Activated effector memory CD4-positive, alpha-beta T cell treated with anti-CD3 and anti-CD28 coated beads, Interleukin-2, amount 50 U/mL, for 16 hours (primary cell): ENCODE measurements around the gene CD55.

Experiments
- DNase-seq: peaks from one replicate; pipeline ENCODE4 v3.0.0-alpha.2; 2020

Gene CD55

DNA sequence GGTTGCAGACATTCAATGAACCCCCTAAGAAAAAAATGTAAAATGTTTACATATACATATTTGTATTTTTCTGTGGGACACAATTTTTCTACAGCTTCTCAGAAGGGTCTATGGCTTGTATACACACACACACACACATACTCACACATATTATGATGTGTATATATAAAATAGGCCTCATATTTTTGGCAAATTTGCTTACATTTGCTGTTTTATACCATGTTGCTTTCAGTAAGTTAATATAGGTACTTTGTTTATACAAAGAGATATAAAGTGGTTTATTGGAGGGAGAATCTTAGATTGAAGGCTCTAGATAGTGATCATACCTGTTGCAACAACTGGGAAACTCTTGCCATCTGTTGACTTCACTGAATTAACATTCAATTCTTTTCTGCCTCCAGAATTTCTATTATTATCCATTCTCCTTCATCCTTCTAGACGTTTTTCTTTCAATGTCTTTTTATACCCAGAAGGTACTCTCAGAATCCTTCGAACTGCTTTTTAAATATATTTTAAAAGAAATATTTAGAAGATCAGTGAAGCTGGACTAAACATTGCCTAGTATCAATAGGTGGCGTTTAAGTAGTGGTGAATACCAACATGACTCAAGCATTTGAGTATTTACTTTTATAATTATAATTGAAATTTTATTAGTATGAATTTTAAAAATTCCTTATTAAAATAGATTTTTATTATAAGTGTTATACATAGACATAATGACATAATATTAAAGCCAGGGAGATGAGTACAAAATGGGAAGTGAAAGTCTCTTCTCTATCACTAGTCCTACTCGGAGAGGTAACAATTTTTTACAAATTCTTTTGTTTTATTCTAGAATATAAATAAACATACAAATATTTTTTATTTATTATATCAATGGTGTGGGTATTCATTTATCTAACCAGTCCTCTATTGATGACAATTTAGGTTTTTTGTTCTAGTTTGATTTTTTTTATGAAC is 10.2 kb downstream of the CD55 start:
- no peak for DNase-seq

DNA sequence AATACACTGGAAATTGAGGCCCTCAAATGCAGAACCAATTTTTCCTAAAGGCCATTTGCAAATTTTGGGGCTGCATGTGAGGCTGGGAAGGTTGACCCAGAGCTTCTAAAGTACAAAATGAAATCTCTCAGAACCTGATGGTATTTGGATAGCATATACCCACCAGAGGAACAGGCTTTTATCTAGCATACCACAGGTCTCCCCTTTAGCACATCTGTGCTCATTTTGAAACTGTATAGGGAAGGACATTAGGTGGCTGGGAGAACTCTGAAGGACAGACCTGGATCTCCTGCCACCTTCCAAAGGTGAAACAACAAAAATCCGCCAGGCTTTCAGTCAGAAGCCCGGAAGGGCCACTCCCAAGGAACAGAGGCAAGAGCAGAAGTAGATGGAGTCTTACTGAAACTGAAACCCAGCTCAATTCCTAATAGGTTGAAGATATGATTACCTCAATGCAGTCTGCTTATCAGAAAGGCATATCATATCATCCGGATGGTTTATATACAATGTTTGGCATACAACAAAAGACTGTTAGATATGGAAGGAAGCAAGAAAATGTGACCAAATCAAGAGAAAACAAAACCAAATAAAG is 11.6 kb downstream of the CD55 start:
- DNase-seq: no peak

DNA sequence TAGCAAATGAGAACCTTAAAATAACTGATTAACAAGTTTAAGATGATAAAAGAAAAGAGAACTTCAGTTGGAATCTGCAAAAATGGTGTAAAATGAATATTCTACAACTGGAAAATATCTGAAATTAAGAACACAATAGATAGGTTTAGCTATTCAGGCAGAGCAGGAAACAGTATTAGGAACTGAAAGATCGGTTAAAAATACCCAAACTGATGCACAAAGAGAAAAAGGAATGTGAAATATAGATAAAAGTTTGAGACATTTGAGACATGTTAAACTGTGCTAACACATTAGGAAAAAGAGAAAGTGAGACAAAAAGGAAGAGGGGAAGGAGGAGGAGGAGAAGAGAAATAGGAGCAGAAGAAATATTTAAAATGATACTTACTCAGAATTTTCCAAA is 12.1 kb downstream of the CD55 start:
- DNase-seq: no peak

DNA sequence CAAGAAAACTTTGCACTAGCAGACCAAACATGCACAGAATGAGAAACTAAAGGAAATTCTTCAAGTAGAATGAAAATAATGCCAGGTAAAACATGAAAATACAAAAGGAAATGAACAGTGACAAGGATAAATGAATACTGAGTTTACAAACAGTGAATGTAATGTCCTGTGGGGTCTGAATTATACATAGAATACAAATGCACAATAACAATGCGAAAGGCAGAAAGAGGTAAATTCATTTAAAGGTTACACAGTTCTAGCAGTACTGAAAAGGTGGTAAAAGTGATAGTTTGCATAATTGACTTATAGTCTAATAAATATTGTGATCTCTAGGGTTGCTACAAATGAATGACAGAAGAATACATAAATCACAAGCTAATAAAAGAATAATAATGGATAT is 12.9 kb downstream of the CD55 start:
- DNase-seq: no peak

DNA sequence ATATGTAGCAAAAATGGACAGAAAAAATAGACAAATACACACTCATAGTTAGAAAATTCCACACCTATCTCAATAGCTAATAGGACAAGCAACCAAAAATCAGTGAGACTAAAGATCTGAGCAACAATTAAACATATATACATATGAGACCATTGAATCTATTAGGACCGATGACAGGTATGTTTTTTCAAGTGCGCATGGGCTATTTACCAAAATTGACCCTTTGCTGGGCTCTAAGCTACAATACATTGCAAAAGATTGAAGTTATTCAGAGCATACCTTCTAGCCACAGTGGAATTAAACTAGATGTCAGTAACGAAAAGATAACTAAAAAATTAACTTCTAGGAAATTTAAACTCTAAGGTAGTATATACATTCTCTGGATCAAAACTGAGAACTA is 13.7 kb downstream of the CD55 start:
- no peak for DNase-seq

DNA sequence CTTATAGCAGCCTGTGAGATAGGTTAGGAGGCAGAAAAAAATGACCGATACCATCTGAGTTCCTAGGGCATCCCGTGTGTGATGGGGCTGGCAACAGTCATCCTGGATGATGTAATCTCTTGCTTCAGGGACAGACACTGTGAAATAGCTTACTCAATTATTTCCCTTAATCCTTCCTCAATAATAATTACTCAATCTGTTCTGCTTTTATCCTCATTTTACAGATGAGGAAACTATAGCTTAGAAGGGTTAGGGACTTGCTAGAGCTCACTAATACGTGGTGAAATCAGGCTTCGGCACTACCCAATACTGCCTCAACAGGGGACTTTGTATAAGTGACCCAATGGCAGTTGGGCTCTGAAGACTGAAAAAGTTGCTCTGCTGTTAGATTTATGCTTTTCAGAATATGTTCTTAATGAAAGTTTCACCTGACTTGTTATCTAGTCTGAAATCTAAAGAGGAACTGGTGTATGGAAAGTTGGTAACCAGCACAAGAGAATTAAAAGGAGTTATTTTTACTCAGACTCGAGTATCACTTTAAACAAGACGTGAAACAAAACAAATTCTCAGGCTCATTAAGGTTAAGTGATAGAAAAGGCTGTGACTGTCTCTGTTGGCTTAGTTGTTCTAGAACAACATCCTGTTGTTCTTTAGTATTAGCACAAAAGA is 14.4 kb downstream of the CD55 start:
- DNase-seq: peak; percentile 61

DNA sequence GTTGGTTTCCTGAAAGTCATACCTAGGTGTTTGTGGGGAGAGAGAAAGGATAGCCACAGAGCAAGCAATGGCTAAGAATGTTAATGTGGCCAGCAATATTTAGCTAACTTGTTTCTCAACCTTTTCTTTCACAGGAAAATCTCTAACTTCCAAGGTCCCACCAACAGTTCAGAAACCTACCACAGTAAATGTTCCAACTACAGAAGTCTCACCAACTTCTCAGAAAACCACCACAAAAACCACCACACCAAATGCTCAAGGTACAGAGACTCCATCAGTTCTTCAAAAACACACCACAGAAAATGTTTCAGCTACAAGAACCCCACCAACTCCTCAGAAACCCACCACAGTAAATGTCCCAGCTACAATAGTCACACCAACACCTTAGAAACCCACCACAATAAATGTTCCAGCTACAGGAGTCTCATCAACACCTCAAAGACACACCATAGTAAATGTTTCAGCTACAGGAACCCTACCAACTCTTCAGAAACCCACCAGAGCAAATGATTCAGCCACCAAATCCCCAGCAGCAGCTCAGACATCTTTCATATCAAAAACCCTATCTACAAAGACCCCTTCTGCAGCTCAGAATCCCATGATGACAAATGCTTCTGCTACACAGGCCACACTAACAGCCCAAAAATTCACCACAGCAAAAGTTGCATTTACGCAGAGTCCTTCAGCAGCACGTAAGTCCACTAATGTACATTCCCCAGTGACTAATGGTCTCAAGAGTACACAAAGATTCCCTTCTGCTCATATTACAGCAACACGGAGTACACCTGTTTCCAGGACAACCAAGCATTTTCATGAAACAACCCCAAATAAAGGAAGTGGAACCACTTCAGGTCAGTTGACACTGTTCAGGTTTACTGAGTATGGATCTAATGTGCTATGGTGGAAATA is 15.3 kb downstream of the CD55 start:
- no peak for DNase-seq

DNA sequence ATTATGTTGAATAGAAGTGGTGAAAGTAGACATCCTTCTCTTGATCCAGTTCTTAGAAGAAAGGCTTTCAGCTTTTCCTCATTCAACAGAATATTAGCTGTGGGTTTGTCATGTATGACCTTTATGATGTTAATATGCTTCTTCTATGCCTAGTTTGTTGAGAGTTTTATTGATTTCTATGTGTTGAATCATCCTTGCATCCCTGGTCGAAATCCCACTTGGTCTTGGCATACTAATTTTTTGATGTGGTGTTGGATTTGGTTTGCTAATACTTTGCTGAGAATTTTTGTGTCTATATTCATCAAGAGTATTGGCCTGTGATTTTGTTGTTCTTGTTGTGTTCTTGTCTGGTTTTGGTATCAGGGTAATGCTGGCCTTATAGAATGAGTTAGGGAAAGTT is 20.9 kb downstream of the CD55 start:
- no peak for DNase-seq

DNA sequence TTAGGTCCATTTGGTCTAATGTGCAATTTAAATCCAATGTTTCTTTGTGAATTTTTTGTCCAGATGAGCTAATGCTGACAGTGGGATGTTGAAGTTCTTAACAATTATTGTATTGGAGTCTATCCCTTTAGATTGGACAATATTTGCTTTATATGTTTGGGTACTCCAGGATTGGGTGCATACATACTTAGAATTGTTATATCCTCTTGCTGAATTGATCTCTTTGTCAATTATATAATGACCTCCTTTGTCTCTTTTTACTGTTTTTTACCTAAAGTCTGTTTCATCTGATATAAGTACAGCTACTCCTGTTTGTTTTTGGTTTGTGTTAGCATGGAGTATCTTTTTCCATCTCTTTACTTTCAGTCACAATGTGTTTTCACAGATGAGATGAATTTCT is 22.2 kb downstream of the CD55 start:
- no peak for DNase-seq

DNA sequence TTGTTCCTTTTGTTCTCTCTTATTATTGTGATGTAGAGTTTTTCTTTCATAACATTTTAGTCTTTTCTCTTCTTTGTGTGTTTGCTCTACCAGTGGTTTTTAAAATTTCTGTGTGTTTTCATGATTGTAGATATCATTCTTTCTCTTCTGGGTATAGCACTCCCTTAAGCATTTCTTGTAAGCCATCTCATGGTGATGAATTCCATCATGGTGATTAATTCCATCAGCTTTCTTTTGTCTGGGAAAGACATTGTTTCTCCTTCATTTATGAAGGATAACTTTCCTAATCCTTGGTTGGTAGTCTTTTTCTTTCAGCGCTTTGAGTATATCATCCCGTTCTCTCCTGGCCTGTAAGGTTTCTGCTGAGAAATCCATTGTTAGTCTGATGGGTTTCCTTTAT is 22.7 kb downstream of the CD55 start:
- DNase-seq: no peak

DNA sequence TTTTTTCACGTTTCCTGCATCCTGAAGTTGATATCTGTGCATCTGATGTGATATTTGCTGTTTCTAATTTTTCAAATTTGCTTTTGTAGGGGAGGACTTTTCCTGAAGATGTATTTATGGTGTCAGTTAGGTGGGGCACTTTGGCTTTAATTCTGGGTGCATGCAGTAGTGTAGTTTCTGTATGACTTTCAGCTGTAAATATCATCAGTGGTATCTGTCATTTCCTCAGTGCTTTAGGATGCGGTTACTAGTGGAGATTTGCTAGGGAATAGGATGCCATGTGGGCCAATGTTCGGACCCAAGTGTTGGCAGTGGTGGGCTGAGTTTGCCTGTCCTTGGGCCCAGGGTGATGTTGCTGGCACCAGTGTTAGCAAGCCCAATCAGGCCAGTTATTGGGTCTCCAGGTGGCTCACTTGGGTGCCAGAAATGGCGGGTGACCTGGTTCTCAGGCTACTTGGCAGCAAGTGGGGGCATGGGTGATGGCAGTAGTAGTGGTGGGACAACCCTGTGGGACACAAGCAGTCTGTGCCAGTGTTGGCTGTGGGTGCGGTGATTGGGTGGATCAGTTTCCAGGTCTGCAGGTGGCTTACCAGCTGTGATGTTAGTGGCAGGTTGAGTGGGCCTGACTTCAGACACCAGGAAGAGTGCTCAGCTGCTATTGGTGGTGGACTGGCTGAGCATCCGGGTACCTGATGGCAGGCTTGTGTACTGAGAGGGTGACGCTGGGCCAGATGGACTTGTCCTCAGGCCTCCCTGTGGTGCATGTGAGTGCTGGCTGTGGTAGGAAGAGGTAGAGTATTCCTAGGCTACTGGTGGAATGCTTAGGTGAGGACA is 24.4 kb downstream of the CD55 start:
- DNase-seq: no peak

DNA sequence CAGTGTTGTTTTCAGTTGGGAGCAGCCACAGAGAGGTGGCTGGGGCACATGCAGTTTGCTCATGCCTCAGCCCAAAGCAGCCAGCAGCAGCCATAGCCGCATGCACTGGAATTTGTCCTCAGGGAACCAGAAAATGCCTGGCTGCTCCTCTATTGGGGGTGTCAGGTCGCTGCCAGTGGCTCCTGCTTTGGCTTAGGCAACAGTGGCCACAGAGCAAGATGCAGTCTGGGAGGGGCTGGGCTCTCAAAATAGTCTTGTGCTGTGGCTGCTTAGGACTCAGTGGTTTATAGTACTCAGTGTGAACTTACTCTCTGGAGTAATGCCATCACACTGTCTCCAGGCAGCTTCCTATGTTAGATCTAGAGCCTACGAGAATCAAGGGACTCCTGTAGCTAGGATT is 25.0 kb downstream of the CD55 start:
- DNase-seq: no peak

DNA sequence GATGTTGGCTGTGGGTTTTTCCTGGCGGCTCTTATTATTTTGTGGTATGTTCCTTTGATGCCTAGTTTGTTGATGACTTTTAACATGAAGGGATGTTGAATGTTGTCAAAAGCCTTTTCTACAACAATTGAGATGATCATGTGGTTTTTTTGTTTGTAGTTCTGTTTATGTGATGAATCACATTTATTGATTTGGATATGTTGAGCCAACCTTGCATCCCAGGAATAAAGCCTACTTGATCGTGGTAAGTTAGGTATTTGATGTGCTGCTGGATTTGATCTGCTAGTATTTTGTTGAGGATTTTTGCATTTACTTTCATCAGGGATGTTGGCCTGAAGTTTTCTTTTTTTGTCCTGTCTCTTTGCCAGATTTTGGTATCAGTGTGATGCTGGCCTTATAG is 28.5 kb downstream of the CD55 start:
- DNase-seq: no peak

DNA sequence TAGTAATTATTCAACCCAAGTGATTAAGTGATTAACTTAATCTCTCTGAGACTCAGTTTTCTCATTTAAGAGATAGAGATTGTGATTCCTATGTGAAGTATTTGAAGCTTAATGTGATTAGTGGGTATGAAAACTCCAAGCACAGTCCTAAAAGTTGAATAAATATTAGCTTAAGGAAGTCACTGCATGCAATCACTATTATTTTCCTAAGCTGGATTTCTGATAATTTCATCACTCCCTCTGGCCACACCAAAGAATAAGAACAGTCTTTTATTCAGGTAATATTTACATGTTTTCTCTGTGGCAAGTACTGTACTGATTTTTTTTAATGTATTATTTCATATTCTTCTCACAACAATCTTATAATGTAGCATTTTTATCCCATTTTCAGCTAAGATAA is 31.1 kb downstream of the CD55 start:
- no peak for DNase-seq

DNA sequence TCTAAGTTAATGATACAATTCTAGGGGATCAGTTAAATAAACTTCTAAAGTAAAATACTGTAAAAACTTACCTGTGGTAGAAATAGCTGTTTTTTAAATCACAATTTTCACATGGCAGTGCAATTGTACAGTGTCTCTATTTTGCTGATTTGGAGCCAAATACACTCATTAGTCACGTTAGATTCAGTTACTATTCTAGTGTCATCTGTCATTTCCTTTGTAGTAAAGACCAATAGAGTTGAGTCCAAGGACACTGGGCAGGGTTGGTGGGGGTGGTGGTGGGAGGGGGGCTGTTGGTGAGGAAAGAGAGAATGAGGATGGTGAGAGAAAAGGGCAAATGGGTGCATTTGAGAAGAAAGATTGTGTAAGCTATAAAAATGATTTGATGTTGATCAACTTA is 33.6 kb downstream of the CD55 start:
- DNase-seq: no peak

DNA sequence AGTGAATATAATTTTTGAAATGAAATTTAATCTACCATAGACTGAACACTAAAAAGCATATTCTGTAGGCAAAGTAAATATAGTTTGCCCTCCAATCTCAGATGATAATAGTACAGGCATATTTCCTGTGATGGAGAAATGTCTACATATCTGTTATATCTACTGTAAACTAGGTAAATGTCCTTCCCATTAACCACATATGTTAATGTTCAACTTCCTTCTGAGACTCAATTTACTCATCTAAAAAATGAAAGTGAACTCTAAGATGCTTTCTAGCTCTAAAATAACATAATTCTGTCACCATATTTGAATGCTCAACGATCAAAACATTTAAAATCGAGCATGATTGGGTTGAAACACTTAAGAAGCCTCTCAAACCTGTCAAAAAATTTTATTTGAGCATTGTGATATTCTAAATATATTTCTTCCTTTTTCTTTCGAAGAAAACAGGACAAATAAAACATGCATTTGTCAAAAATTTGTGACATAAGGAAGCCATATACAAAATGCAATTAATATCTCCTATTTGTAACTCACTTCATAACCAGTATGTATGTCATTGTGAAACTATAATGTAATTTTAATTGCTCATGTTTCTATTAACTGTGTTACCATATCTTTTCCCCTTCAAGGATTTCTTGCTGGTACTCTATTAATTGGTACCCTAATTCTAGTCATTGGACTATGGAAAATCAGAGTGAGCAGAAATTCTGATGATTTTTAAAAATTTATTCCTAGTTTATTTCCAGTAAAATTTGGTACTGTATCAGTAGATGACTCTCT is 34.2 kb downstream of the CD55 start:
- DNase-seq: no peak

DNA sequence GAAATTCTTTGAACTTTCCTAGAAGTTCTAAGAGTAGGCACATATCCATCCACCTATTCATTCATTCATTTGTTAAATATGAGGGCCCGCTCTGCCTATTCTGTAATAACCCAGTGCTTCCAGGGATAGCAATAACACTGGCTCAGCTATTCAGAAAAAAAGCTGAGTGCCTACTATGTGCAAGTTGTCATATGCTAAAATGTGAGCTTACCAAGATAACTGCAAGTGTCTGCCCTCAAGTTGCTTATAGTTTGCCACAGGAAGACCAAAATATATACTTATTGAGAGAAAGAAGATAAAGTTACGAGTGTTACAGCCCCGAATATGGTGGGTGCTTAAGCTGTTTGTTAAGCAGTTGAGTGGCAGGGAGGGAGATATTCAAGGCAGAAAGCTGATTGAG is 39.6 kb downstream of the CD55 start:
- DNase-seq: no peak

DNA sequence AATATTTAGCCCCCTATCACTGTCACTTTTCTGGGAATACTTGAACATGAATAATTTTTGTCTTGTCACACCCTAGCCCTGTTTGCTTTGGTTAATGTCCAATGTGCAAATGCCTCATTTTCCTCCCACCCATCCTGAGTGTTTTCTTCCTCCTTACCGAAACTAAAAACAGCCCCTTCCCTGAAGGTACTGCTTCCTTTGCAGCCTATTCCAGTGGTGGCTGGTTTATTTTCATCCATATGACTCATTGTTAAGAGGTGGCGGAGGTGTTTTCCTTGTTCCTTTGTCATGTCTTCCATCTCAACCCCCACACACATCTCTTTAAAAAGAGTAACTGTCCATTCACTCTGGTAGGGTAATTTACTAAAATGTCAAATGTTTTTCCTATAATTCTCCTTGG is 40.4 kb downstream of the CD55 start:
- no peak for DNase-seq

DNA sequence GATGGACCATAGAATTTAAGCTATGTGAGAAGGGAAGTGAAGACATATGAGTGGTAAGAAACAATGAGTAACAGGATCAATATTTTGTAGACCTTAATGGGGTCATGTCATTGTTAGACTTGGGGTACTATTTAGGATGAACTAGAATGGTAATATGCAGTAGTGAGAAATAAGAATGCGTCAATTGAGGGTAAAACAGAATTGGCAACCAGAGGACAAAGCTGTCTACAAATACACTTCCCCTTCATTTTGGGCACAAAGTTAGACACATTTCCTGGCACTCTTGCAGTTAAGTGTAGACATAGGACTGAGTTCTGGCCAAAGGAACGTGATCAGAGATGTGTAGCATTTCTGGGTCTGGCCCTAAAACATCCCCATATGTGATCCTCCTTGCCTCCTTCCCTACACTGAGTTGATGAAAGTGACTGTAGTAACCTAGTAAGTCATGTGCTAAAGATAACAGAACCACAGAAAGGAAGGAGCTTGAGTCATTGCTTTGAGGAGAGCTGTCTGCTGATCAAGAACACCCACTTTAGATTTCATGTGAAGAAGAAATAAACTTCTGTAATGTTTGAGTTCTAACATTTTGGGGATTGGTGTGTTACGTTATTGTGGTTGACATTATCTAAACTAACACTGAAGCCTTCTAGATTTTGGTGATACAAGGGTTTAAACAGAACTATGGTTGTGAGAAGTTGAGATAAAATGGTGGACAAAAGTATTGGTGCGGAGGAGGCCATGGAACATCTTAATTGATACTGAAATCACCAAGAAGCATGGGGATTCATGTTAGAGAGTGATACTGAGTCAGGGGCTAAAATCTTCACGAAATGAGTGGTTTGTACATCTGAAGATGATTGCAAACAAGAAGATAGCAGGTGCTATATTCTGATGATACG is 41.7 kb downstream of the CD55 start:
- no peak for DNase-seq

DNA sequence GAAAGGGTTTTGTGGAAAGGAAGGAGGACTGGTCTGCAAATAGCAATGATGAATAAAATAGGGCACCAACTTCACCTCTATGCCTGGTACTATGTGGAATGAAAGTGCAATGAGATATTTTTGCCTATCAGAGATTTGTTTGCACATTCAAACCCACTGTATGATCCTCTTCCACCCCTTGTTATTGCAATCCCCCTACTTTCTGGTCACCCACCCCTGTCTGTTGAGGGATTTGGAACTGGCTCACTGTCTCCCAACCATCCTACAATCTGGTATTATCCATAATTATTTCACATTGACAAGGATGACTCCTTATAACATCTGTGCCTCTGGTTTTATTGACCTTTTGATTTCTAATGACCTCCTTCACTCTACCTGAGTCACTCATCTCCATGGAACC is 42.4 kb downstream of the CD55 start:
- no peak for DNase-seq
